ENCODE data around the gene ELF2.
"Not testable (repeated sequence)": the region's sequence is repeated elsewhere in the genome, so short reads cannot be mapped to it uniquely, and the experiment has no call there.

The ELF2 gene

GRCh38 chr4:139018501-139018900, 158.5 kb downstream of the ELF2 start:
- no peak for DNase-seq

DNA sequence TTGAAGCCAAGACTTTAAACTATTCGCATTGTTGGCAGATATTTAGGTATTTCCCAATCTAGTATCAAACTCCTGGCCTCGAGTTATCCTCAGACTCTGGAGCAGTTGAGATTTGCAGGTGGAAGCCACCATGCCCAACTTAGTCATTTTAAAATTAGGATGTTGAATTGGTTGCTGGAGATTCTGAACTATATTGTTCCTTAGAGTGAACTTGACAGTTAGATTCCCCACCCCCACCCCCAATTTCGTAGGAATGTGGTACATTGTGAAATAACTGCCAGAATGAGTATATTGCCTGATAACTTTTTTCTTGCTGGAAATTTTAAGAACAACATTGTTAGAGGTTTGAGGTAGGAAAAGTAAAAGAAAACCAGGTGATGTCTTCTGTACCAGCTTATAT, 159.2 kb downstream of the ELF2 start:
- DNase-seq, result no peak

- DNase-seq, result peak in 1 of 2 experiments; percentile 25
These were observed 161.0 kb downstream of the ELF2 start for GRCh38 chr4:139015948-139016471.

GRCh38 chr4:139015269-139015947, 161.6 kb downstream of the ELF2 start, which contains the start of gene NOCT:
NOCT (plus strand) TSS chr4:139015781; CDS start chr4:139015982, 201 bp downstream.
- peak; percentile 53 to 82 for DNase-seq

GRCh38 chr4:139014371-139015268, 162.4 kb downstream of the ELF2 start:
- peak; percentile 38 to 55 for DNase-seq

GRCh38 chr4:139011225-139011950, 165.6 kb downstream of the ELF2 start:
- no peak for DNase-seq

GRCh38 chr4:139009702-139010101, 167.3 kb downstream of the ELF2 start:
- no peak for DNase-seq

DNA sequence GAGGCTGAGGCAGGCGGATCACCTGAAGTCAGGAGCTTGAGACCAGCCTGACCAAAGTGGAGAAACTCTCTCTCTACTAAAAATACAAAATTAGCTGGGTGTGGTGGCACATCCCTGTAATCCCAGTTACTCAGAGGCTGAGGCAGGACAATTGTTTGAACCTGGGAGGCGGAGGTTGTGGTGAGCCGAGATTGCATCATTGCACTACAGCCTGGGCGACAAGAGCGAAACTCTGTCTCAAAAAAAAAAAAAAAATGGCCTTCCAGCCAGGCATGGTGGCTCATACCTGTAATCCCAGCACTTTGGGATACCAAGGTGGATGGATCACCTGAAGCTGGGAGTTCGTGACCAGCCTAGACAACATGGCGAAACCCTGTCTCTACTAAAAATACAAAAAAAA, 168.7 kb downstream of the ELF2 start:
- DNase-seq, result not testable (repeated sequence)

DNA sequence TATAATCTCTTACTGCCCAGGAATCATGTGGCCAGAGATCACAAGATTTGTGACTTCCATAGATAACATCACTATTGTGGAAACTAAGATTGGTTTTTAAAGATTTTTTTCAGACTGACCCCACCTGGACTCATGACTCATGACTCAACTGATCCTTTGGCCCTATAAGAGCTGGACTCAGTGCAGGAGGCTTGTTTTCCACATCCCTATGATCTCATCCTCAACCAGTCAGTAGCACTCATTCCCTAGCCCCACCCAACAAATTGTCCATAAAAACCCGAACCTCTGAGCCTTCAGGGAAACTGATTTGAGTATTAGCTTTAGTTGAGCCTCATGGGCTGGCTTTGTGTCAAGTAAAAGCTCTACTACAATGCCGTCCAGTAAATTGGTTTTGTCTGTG, 169.4 kb downstream of the ELF2 start:
- DNase-seq, result no peak
